ENCODE measurements around the gene GCDH. TPM values are rescaled to one million over a fixed set of nuclear protein-coding genes. Genes with fewer than 3 reads are reported as not detected.

The GCDH gene
- total RNA-seq = 12.7 and 16.5 TPM in 2 replicates

GRCh38 chr19:12890787-12891552, at the start of gene GCDH:
GCDH (plus strand) TSS chr19:12891160; CDS start chr19:12891305, 145 bp downstream.

GRCh38 chr19:12881172-12881808, 9.7 kb upstream of the GCDH start, which contains the start of gene DNASE2:
DNASE2 (minus strand) TSS chr19:12881449; CDS start chr19:12881375, 74 bp downstream.

GRCh38 chr19:12886969-12887747, 3.8 kb upstream of the GCDH start, which contains the start of gene KLF1:
KLF1 (minus strand) TSS chr19:12887201; CDS start chr19:12887140, 61 bp downstream.

GRCh38 chr19:12933287-12934072, 42.5 kb downstream of the GCDH start, which contains the start of gene FARSA:
FARSA (minus strand) TSS chr19:12933711; CDS start chr19:12933696, 15 bp downstream.

GRCh38 chr19:12937927-12938778, 47.2 kb downstream of the GCDH start, which contains the start of gene CALR:
CALR (plus strand) TSS chr19:12938609; CDS start chr19:12938680, 71 bp downstream.

GRCh38 chr19:12945479-12946091, 54.6 kb downstream of the GCDH start, which contains the start of gene RAD23A:
RAD23A (plus strand) TSS chr19:12945862; CDS start chr19:12945949, 87 bp downstream.

Other genes with a start within 250 kb of the GCDH start
- 26.0 and 31.8 TPM in 2 replicates for gene MAN2B1, start 224.4 kb upstream of the GCDH start, total RNA-seq
- 8.5 and 11.5 TPM in 2 replicates for gene WDR83, start 224.4 kb upstream of the GCDH start, total RNA-seq
- 47.2 and 63.5 TPM in 2 replicates for gene DHPS, start 209.3 kb upstream of the GCDH start, total RNA-seq
- not detected in 2 replicates for gene GNG14, start 203.2 kb upstream of the GCDH start, total RNA-seq
- 3.6 and 3.8 TPM in 2 replicates for gene FBXW9, start 194.5 kb upstream of the GCDH start, total RNA-seq
- gene TNPO2, start 167.2 kb upstream of the GCDH start, total RNA-seq = 27.7 and 34.1 TPM in 2 replicates
- gene TRIR, start 156.5 kb upstream of the GCDH start, total RNA-seq = 135 and 166 TPM in 2 replicates
- 100 and 112 TPM in 2 replicates for gene GET3, start 153.7 kb upstream of the GCDH start, total RNA-seq
- not detected in 2 replicates for gene BEST2, start 139.4 kb upstream of the GCDH start, total RNA-seq
- 16.9 and 18.3 TPM in 2 replicates for gene HOOK2, start 115.6 kb upstream of the GCDH start, total RNA-seq
- gene JUNB, start 99.7 kb upstream of the GCDH start, total RNA-seq = 76.1 and 137 TPM in 2 replicates
- gene PRDX2, start 89.4 kb upstream of the GCDH start, total RNA-seq = 181 and 208 TPM in 2 replicates
- gene THSD8, start 89.1 kb upstream of the GCDH start, total RNA-seq = not detected in 2 replicates
- gene RNASEH2A, start 84.6 kb upstream of the GCDH start, total RNA-seq = 20.1 and 27.3 TPM in 2 replicates
- gene RTBDN, start 56.6 kb upstream of the GCDH start, total RNA-seq = not detected in 2 replicates
- gene MAST1, start 52.6 kb upstream of the GCDH start, total RNA-seq = 0.13 and 0.19 TPM in 2 replicates
- gene DNASE2, start 9.7 kb upstream of the GCDH start, total RNA-seq = 31.8 and 34.1 TPM in 2 replicates
- not detected in 2 replicates for gene KLF1, start 4.0 kb upstream of the GCDH start, total RNA-seq
- 0.19 and 0.26 TPM in 2 replicates for gene SYCE2, start 28.1 kb downstream of the GCDH start, total RNA-seq
- 43.6 and 58.0 TPM in 2 replicates for gene FARSA, start 42.6 kb downstream of the GCDH start, total RNA-seq
- gene CALR, start 47.4 kb downstream of the GCDH start, total RNA-seq = 2,036 and 2,214 TPM in 2 replicates
- gene RAD23A, start 54.7 kb downstream of the GCDH start, total RNA-seq = 68.6 and 83.4 TPM in 2 replicates
- gene GADD45GIP1, start 66.1 kb downstream of the GCDH start, total RNA-seq = 31.5 and 46.9 TPM in 2 replicates
- gene DAND5, start 78.4 kb downstream of the GCDH start, total RNA-seq = 0.12 and 0.13 TPM in 2 replicates
- gene NFIX, start 104.3 kb downstream of the GCDH start, total RNA-seq = 85.9 and 137 TPM in 2 replicates
- gene LYL1, start 211.7 kb downstream of the GCDH start, total RNA-seq = 0.87 and 1.1 TPM in 2 replicates
- 16.8 and 19.7 TPM in 2 replicates for gene TRMT1, start 225.6 kb downstream of the GCDH start, total RNA-seq
- 39.3 and 47.3 TPM in 2 replicates for gene NACC1, start 227.1 kb downstream of the GCDH start, total RNA-seq